ENCODE data around the gene CACNA1H.

- TF ChIP-seq POLR2A (IDR thresholded peaks at IDR 0.05; ENCODE audit: low read depth) (no peak), CTCF (IDR thresholded peaks at IDR 0.05) (no peak), POLR2AphosphoS5 (IDR thresholded peaks at IDR 0.05) (no peak), EP300 (IDR thresholded peaks at IDR 0.05) (no peak)
These were observed 26.9 kb upstream of the CACNA1H start for GRCh38 chr16:1126044-1126443.
